Osteoblast (primary cell): ENCODE data around the gene SUN3. TPM values are rescaled to one million over a fixed set of nuclear protein-coding genes. Genes with fewer than 3 reads are reported as not detected.
"Not testable (repeated sequence)": the region's sequence is repeated elsewhere in the genome, so short reads cannot be mapped to it uniquely, and the experiment has no call there.

Source experiments
- DNase-seq: peaks from one replicate; pipeline ENCODE4 v3.0.0; 2011; ENCODE audit warnings: low spot score, mixed read lengths; ENCODE audit not compliant: insufficient read length; ENCODE audit errors: missing footprints
- H2AFZ ChIP-seq: 2 replicates; pipeline ENCODE4 v1.6.0; 2011; ENCODE audit warnings: mild to moderate bottlenecking, low read length
- H3K27ac ChIP-seq: 2 replicates; pipeline ENCODE4 v1.5.1; 2011; ENCODE audit warnings: mild to moderate bottlenecking, low read depth, low read length, moderate library complexity
- H3K27me3 ChIP-seq: 2 replicates; pipeline ENCODE4 v1.6.0; 2012; ENCODE audit warnings: mild to moderate bottlenecking, control low read depth, inconsistent platforms, low read length, moderate library complexity; ENCODE audit not compliant: insufficient read depth
- H3K36me3 ChIP-seq: 2 replicates; pipeline ENCODE4 v1.5.1; 2011; ENCODE audit warnings: mild to moderate bottlenecking, low read length, control low read depth, moderate library complexity; ENCODE audit not compliant: insufficient read depth
- H3K4me1 ChIP-seq: 2 replicates; pipeline ENCODE4 v1.5.1; 2011; ENCODE audit warnings: mild to moderate bottlenecking, low read length, control low read depth, moderate library complexity; ENCODE audit not compliant: insufficient read depth
- H3K4me2 ChIP-seq: 2 replicates; pipeline ENCODE4 v1.6.0; 2011; ENCODE audit warnings: mild to moderate bottlenecking, low read length; ENCODE audit not compliant: insufficient read depth
- H3K4me3 ChIP-seq: fragments of 200-600 bp; sonication (generic); 3 replicates; pipeline ENCODE4 v1.5.1; 2012; ENCODE audit warnings: mild to moderate bottlenecking, low read length, inconsistent platforms; ENCODE audit not compliant: insufficient read depth
- H3K79me2 ChIP-seq: 2 replicates; pipeline ENCODE4 v1.6.0; 2012; ENCODE audit warnings: mild to moderate bottlenecking, low read length, control low read depth, inconsistent platforms; ENCODE audit not compliant: insufficient read depth
- H3K9me3 ChIP-seq: 2 replicates; pipeline ENCODE4 v1.5.1; 2011; ENCODE audit warnings: low read depth, low read length, control low read depth
- H4K20me1 ChIP-seq: 2 replicates; pipeline ENCODE4 v1.6.0; 2012; ENCODE audit warnings: mild to moderate bottlenecking, low read length, control low read depth; ENCODE audit not compliant: insufficient read depth
- CTCF ChIP-seq: IDR thresholded peaks from 2 replicates; pipeline ENCODE4 v1.5.1; 2011; ENCODE audit warnings: mild to moderate bottlenecking, low read depth, low read length, moderate library complexity; ENCODE audit errors: extremely low read depth
- total RNA-seq: library from RNA; depleted of rRNA; stranded (reverse); fragments of >200 nt; gene quantifications from 2 replicates; pipeline ENCODE4 v1.2.3, GENCODE V29; 2012

The SUN3 gene
- total RNA-seq, 1 donor, result not detected

GRCh38 chr7:48004032-48004431, 24.9 kb downstream of the SUN3 start:
- H3K4me1 ChIP-seq, result peaks cover 3% of the 10 kb centered on the region
- no peak overlapping the region for H3K27ac ChIP-seq
- no peak overlapping the region for H2AFZ ChIP-seq
- no peaks in the 10 kb centered on the region for H4K20me1 ChIP-seq
- no peak overlapping the region for H3K4me2 ChIP-seq
- no peak for TF ChIP-seq CTCF
- no peaks in the 10 kb centered on the region for H3K36me3 ChIP-seq
- H3K4me3 ChIP-seq, result no peak overlapping the region
- H3K27me3 ChIP-seq, result peaks cover 4% of the 10 kb centered on the region
- no peaks in the 10 kb centered on the region for H3K9me3 ChIP-seq
- no peaks in the 10 kb centered on the region for H3K79me2 ChIP-seq
- no peak for DNase-seq

GRCh38 chr7:48000164-48000563, 28.7 kb downstream of the SUN3 start:
- H3K36me3 ChIP-seq, H3K4me1 ChIP-seq, H3K27me3 ChIP-seq, H4K20me1 ChIP-seq, DNase-seq, H3K79me2 ChIP-seq, H3K9me3 ChIP-seq, H3K4me3 ChIP-seq: not testable (repeated sequence)
- peak overlapping the region; percentile 52 for H3K27ac ChIP-seq
- peak overlapping the region; percentile 36 for H3K4me2 ChIP-seq
- peak overlapping the region; percentile 10 for H2AFZ ChIP-seq

- Histone ChIP-seq H3K9me3 (no peaks in the 10 kb centered on the region), H3K27me3 (peaks cover 4% of the 10 kb centered on the region), H3K36me3 (no peaks in the 10 kb centered on the region), H2AFZ (no peak overlapping the region), H3K4me2 (no peak overlapping the region), H3K4me1 (peaks cover 3% of the 10 kb centered on the region), H4K20me1 (no peaks in the 10 kb centered on the region), H3K4me3 (no peak overlapping the region), H3K79me2 (no peaks in the 10 kb centered on the region), H3K27ac (no peak overlapping the region)
- TF ChIP-seq CTCF, result no peak
- no peak for DNase-seq
Measured at GRCh38 chr7:47999413-47999812, 29.5 kb downstream of the SUN3 start.

GRCh38 chr7:47992446-47992845, 36.5 kb downstream of the SUN3 start:
- Histone ChIP-seq H3K4me3 (peak overlapping the region; percentile 78), H2AFZ (peak overlapping the region; percentile 96), H3K4me1 (peaks cover 8% of the 10 kb centered on the region), H3K27ac (no peak overlapping the region), H3K9me3 (no peaks in the 10 kb centered on the region), H3K27me3 (no peaks in the 10 kb centered on the region), H3K4me2 (peak overlapping the region; percentile 90), H3K79me2 (no peaks in the 10 kb centered on the region), H3K36me3 (no peaks in the 10 kb centered on the region), H4K20me1 (no peaks in the 10 kb centered on the region)
- TF ChIP-seq CTCF, result no peak
- no peak for DNase-seq
